ENCODE measurements around the gene LRRC4. TPM values are rescaled to one million over a fixed set of nuclear protein-coding genes. Genes with fewer than 3 reads are reported as not detected.
A peak's percentile ranks its signal among the peaks of the same experiment; 100 is the strongest.

The LRRC4 gene
- polyA plus RNA-seq, 1 of the 3 experiments (the other 2 are of a cell fraction) = 0.44 TPM

DNA sequence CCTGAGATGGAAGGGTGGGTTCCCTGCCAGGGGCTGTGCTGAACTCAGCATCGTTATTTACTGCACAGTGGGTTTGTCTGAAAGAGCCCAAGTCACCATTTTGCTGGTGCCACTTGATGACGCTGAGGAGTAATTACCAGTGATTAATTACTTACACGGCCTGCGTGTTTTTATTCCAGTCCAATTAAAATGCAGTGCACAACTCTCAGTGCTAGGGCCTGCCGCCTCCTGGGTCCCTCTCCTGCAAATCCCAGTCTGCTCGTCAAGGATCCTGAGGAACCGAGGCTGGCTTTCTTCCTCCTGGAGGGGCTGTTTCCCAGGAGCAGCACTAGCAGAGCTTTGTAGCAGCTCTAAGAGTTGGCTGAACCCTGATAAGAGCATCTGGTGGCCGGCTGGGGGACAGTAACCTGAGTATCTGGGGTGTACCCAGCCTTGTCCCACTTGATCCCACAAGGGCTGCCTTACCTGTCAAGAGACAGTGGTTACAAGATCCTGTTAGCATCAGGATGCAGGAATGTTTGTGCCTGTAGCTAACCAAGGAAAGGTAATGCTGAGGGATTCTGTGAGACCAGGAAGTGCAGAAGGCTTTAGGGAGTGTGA lies 45.1 kb upstream of the LRRC4 start (continued):
- no peak for TF ChIP-seq TAF1 (IDR thresholded peaks at IDR 0.05; ENCODE audit: borderline replicate concordance, low read depth, low read length)
- no peak for TF ChIP-seq TEAD4 (IDR thresholded peaks at IDR 0.05; ENCODE audit: borderline replicate concordance, insufficient read depth)
- TF ChIP-seq SMC3 (IDR thresholded peaks at IDR 0.05; ENCODE audit: low read depth, low read length) = no peak
- no peak for TF ChIP-seq GABPA (IDR thresholded peaks at IDR 0.05; ENCODE audit: low read depth)

DNA sequence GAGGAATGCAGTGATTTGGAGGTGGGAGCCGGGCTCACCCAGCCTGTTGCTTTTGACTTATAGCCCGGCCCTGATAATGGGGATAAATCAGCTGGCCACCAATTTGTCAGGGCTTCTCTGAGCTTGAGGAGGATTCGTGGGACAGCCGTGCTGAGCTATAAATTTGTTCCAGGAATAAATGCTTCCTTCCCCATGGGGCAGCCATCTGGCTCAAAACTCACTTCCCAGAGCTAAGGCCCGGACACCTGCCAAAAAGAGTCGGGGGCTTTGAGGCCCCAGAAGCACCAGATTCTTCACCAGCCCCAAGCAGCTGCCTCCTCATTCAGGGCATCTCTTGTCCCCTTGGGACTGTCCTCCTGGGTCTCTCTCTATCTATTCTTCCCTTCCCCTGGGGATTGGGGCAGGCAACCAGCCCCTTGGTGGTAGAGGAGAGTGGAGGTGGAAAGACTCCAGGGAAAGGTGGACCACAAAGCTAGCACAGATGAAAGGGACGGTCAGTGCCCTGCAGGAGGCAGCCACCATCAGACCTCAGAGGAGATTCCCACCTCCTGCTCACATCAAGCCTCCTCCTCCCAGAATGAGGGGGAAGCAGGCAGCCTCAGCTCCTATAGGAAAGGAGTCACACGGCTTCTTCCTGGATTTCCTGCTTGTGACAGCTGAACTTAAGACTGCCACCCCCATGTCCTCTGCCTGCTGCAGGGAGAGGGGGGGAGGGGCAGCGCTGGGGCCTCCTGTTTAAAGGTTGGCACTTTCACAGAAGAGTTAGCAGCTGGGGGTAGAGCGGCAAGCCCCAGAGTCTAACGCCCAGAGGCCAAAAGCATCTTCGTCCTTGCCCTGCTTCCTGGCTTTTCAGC lies 44.2 kb upstream of the LRRC4 start:
- ChIA-PET POLR2A (interaction anchor here (2.2 kb wide), 1 partner anchor 10 kb away, joined by 11 read pairs; no protein-coding TSS in a partner anchor), CTCF (interaction anchor here (0.7 to 5.6 kb wide), 11 partner anchors 9 to 133 kb away, joined by 3 to 33 read pairs (median 4); no protein-coding TSS in a partner anchor)
- peaks cover 0 to 51% of the 10 kb centered on the region in 2 experiments; a peak in 2 of 4 replicates for H3K4me1 ChIP-seq (ENCODE audit: control insufficient read depth in 1 of 2, insufficient read depth in 2 of 2, low read depth in 1 of 2, low read length in 1 of 2)
- WGBS (ENCODE audit: low lambda C conversion rate) = 91% methylated on average over 11 of the region's 12 CpGs
- H3K4me3 ChIP-seq (ENCODE audit: low read depth in 2 of 2, low read length in 1 of 2) = no peak overlapping the region
- no peak overlapping the region for H2AFZ ChIP-seq (ENCODE audit: low read depth)
- H3K9ac ChIP-seq = no peak overlapping the region
- H3K36me3 ChIP-seq (replicated peaks in 1 of 2; ENCODE audit: control insufficient read depth in 1 of 2, insufficient read depth in 2 of 2, low read length in 1 of 2) = peaks cover 5 to 67% of the 10 kb centered on the region in 2 experiments
- TF ChIP-seq EP300 (IDR thresholded peaks at IDR 0.05; ENCODE audit: borderline replicate concordance in 1 of 2, low read depth in 1 of 2, low read length in 1 of 2) (no peak), YY1 (IDR thresholded peaks at IDR 0.05; ENCODE audit: low read depth) (no peak), TEAD4 (IDR thresholded peaks at IDR 0.05; ENCODE audit: borderline replicate concordance, insufficient read depth) (no peak), FOXJ3 (CRISPR knock-in tag; IDR thresholded peaks at IDR 0.05) (no peak), FOXM1 (IDR thresholded peaks at IDR 0.05; ENCODE audit: low read depth) (no peak), TCF12 (IDR thresholded peaks at IDR 0.05) (no peak)
- TF ChIP-seq, protein P1, sequence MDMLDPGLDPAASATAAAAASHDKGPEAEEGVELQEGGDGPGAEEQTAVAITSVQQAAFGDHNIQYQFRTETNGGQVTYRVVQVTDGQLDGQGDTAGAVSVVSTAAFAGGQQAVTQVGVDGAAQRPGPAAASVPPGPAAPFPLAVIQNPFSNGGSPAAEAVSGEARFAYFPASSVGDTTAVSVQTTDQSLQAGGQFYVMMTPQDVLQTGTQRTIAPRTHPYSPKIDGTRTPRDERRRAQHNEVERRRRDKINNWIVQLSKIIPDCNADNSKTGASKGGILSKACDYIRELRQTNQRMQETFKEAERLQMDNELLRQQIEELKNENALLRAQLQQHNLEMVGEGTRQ (IDR thresholded peaks at IDR 0.05; ENCODE audit: borderline replicate concordance, low read depth, low read length) = no peak
- TF ChIP-seq, protein P2, sequence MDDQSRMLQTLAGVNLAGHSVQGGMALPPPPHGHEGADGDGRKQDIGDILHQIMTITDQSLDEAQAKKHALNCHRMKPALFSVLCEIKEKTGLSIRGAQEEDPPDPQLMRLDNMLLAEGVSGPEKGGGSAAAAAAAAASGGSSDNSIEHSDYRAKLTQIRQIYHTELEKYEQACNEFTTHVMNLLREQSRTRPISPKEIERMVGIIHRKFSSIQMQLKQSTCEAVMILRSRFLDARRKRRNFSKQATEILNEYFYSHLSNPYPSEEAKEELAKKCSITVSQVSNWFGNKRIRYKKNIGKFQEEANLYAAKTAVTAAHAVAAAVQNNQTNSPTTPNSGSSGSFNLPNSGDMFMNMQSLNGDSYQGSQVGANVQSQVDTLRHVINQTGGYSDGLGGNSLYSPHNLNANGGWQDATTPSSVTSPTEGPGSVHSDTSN (IDR thresholded peaks at IDR 0.05) = no peak
- no peak overlapping the region for H3K4me2 ChIP-seq
- peak overlapping the region in 1 of 2 experiments; percentile 62; a peak in 1 of 4 replicates for H3K27ac ChIP-seq (ENCODE audit: low read depth in 2 of 2, low read length in 1 of 2)
- H4K20me1 ChIP-seq (ENCODE audit: insufficient read depth) = no peaks in the 10 kb centered on the region
- no peaks in the 10 kb centered on the region for H3K27me3 ChIP-seq (ENCODE audit: insufficient read depth)
- H3K9me3 ChIP-seq = no peaks in the 10 kb centered on the region
- H3K9me2 ChIP-seq = no peaks in the 10 kb centered on the region
- peak; percentile 49 for DNase-seq
- no peaks in the 10 kb centered on the region for H3K79me2 ChIP-seq (ENCODE audit: insufficient read depth)
- H3F3A ChIP-seq (replicated peaks; ENCODE audit: insufficient read depth) = no peaks in the 10 kb centered on the region
